Measurements from ENCODE around the gene TPK1.
"Not testable (repeated sequence)": the region's sequence is repeated elsewhere in the genome, so short reads cannot be mapped to it uniquely, and the experiment has no call there.

TPK1 gene

DNA sequence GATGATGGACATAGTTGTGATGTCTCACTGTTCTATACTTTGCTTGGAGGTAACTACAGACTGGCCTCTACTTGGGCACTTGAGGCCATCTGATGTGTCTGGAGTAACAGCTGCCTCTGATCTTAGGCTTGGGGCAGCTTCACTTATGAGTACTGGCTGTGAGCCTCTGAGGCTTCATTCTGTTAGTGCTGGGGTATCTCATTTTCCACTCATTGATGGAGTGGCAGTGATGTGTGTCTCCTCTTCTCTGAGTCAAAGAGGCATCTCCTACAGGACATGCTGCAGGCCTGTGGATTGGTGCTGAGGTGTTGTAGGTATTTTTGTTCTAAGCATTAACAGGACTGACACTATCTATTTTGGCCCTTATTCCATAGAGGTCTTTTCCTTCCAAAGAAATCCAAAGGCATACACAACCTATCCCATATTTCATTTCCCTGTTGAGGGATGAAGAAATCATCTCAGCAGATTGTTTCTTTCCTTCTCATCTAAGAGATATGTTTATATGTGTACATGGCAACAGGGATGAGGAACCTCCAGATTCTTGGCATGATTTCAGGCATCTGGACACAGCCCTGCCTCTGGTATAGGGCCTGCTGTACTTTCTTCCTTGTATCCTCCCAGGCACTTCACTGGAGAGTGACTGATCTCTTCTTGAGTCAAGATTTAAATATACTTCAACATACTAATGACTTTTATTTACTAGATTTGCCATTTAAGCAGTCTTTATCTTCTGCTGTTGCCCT lies 366.7 kb downstream of the TPK1 start:
- DNase-seq, result no peak

GRCh38 chr7:144459635-144460034 lies 376.2 kb downstream of the TPK1 start:
- no peak for DNase-seq

- DNase-seq, result no peak
Observed at GRCh38 chr7:144455040-144455404, 380.8 kb downstream of the TPK1 start.

- no peak for DNase-seq
Observed at GRCh38 chr7:144454256-144455039, 381.4 kb downstream of the TPK1 start.

- no peak for DNase-seq
Observed at GRCh38 chr7:144452064-144452463, 383.8 kb downstream of the TPK1 start.

DNA sequence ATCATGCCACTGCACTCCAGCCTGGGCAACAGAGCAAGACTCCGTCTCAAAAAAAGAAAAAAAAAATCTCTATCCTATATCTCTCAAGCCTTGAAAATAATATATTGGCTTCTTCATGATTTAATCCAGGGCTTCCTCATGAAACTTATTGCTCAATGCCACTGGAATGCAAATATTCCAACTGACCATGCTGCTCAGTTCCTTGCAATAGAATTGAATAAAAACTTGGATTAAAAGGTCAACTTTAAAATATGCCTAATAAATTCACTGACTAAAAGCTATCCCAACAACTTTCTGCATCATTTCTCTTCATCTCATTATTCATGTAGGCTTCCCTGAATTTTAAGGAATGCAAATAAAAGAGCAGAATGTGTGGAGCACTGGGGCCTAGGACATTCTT lies 390.3 kb downstream of the TPK1 start:
- DNase-seq, result no peak

- DNase-seq, result no peak
Observed at GRCh38 chr7:144439717-144440205, 396.1 kb downstream of the TPK1 start.

- no peak for DNase-seq
Observed at GRCh38 chr7:144438759-144439158, 397.1 kb downstream of the TPK1 start.

GRCh38 chr7:144437370-144438191 lies 398.3 kb downstream of the TPK1 start:
- no peak for DNase-seq

GRCh38 chr7:144436500-144436899 lies 399.4 kb downstream of the TPK1 start:
- no peak for DNase-seq

DNA sequence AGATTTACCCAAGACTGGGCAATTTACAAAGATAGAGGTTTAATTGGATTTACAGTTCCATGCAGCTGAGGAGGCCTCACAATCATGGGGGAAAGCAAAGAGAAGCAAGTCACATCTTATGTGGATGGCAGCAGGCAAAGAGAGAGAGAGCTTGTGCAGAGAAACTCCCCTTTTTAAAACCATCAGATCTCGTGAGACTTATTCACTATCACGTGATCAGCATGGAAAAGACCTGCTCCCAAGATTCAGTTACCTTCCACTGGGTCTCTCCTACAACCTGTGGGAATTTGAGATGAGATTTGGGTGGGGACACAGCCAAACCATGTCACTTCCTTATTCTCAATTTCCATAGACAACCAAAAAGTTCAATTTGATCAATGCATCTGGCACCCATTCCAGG lies 407.4 kb downstream of the TPK1 start:
- DNase-seq, result no peak

DNA sequence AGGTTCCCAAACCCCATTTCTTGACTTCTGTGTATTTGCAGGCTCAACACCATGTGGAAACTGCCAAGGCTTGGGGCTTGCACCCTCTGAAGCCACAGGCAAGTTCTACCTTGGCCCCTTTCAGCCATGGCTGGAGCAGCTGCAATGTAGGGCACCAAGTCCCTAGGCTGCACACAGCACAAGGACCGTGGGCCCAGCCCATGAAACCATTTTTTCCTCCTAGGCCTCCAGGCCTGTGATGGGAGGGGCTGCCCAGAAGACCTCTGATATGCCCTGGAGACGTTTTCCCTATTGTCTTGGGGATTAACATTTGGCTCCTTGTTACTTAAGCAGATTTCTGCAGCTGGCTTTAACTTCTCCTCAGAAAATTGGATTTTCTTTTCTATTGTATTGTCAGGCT lies 408.3 kb downstream of the TPK1 start:
- DNase-seq, result not testable (repeated sequence)

GRCh38 chr7:144418931-144419330 lies 416.9 kb downstream of the TPK1 start:
- not testable (repeated sequence) for DNase-seq

DNA sequence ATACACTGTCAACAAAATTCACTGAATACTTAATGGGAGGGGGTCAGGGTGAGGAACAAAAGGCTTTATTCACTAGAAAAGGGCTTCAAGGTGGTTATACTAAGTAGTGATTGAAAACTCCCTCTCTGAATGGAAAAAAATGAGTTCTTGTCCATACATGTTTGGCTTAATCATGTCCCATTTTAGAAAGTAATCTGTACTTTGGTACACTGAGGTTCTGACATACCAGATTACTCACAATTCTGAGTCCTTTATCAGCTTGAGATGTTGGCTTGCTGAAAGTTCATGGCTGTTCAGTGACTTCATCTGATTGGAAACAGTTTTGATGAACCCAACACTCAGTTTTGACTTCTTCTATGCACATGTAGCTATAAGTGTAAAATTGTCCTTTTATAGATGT lies 419.5 kb downstream of the TPK1 start:
- DNase-seq, result no peak

- no peak for DNase-seq
Observed at GRCh38 chr7:144415858-144416257, 420.0 kb downstream of the TPK1 start.

GRCh38 chr7:144414815-144415214 lies 421.0 kb downstream of the TPK1 start:
- no peak for DNase-seq

DNA sequence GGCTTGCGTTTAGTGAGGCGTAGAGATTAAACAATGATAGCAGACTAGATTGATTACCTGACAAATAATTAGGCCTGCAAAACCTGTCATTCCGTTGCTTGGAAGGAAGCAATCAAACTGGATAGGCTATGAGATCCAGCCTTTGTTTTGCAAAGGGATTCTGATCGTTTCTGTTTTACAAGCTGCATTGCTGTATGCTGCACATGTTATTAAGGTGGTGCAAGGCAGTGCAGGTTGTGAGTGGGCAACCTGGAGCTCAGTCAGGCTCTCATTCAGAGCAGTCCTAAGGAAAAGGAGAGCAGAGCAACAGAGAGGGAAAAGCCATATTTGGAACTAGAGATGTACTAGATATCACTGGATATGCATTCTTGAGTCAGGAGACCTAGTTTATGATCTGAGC lies 425.4 kb downstream of the TPK1 start:
- no peak for DNase-seq

- DNase-seq, result no peak
Observed at GRCh38 chr7:144408121-144408520, 427.7 kb downstream of the TPK1 start.

GRCh38 chr7:144407266-144407931 lies 428.5 kb downstream of the TPK1 start:
- no peak for DNase-seq

GRCh38 chr7:144404946-144405345 lies 430.9 kb downstream of the TPK1 start:
- no peak for DNase-seq

- no peak for DNase-seq
Observed at GRCh38 chr7:144403649-144404061, 432.2 kb downstream of the TPK1 start, which contains the start of gene NOBOX. NOBOX (minus strand) TSS chr7:144403693.

GRCh38 chr7:144403102-144403501 lies 432.8 kb downstream of the TPK1 start:
- DNase-seq, result no peak

All from GOT3 (cell line).